GM18526 (cell line): ENCODE data around the gene CFL1.

ENCODE experiments used
- POLR2A ChIP-seq: IDR thresholded peaks from 3 replicates; pipeline ENCODE4 v1.6.1; 2011; ENCODE audit not compliant: insufficient read length; ENCODE audit errors: extremely low read depth

CFL1 gene

DNA sequence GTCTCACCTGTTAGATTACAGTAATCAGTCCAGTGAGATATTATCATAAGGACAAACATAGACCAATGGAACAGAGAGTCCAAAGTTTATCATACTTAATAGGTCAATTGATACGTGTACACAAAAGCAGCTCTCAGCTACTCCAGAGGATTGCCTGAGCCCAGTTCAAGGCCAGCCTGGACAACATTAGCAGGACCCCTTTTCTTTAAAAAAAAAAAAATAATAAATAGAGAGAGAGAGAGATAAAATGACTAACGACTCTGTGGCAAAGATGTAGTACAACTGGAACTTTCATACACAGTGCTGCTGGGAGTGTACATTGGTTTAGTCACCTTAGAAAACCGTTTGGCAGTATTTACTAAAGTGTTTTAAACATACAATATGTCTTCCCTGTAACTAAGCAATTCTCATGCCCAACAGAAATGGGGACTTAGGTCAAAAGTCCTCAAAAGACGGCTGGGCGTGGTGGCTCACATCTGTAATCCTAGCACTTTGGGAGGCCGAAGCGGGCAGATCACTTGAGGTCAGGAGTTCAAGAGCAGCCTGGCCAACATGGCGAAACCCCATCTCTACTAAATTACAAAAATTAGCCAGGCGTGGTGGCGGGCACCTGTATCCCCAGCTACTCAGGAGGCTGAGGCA, 13.6 kb downstream of the CFL1 start:
- no peak for TF ChIP-seq POLR2A

- no peak for TF ChIP-seq POLR2A
Observed at GRCh38 chr11:65843811-65844210, 14.2 kb downstream of the CFL1 start.

GRCh38 chr11:65842144-65842543, 15.8 kb downstream of the CFL1 start:
- TF ChIP-seq POLR2A: no peak

- TF ChIP-seq POLR2A: no peak
Observed at GRCh38 chr11:65834202-65834601, 23.8 kb downstream of the CFL1 start.

DNA sequence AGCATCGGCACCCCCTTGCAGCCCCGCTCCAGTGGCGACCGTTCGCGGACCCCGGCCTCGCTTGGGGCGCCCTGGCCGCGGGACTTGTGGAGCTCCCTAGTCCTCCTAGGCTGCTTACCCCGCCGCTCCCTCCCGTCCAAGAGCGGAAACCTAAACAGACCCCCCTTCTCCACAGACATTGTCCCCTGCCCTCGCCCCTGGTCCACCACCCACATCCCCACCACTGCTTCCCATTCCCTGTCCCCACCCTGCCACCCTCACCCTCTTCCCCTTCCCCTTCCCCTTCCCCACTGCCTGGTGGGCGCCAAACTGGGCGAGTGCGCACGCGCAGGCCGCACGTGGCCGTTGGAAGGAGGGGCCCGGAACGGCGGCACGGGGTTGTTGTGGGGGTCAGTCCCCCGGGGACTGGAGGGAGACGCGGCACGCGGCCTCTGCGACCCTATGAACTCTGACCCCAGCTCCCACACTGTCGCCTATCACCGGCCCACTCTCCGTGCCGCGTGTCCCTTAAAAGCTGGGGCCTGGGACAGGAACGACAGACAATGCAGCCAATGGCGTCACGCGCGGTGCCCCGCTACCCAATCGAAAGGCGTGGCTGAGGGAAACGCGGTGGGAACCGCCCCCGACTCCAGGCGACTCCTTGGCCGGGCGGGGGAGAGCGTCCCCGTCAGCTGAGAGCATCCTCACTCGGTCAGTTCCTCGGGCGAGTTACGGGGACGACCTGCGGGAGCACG, 24.5 kb downstream of the CFL1 start, which contains the start of gene SNX32:
Gene SNX32 (plus strand): TSS at position 667 of the 734 bp plus-strand sequence. CDS start 103 bp downstream, outside the sequence.
- TF ChIP-seq POLR2A: peak; percentile 55

DNA sequence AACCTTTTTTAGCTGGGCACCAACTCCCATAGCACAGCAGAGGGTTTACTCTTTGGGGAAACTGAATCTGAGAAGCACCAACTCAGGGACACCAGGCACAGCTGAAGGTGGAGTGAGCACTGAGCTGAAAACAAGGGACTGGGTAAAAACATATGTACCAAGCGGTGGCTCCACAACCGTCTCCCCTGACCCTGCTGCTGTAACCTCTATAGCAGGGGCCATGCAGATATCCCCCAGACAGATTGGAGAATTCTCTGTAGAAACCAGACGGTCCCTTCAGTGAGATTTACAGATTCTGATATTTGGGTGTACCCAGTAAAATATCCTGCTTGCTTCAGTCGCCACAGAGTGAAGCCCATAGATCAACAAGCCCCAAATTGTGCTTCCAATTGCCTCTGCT, 28.5 kb downstream of the CFL1 start:
- TF ChIP-seq POLR2A: no peak

GRCh38 chr11:65826984-65827735, 30.8 kb downstream of the CFL1 start:
- TF ChIP-seq POLR2A: no peak

GRCh38 chr11:65822776-65823528, 35.0 kb downstream of the CFL1 start:
- no peak for TF ChIP-seq POLR2A

DNA sequence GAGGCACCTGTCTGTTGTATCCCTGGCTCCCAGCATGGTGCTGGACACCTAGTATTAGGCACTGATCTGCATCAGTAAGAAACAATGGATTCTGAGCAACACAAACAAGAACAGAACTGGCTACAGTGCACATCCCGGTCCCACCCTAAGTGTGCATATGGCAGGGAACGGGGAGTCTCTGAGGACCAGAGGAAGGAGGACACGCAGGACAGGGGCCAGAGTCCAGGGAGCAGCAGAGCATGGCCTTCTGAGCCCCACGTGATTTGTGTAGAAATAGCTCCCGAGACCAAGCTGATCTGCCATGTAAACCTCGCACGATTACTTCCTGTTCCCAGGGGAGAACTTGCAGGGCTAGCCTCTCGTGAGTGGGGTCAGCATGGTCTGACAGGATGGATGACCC, 36.9 kb downstream of the CFL1 start:
- TF ChIP-seq POLR2A: no peak

- TF ChIP-seq POLR2A: no peak
Observed at GRCh38 chr11:65817835-65818680, 39.9 kb downstream of the CFL1 start.

GRCh38 chr11:65817312-65817834, 40.6 kb downstream of the CFL1 start:
- no peak for TF ChIP-seq POLR2A

DNA sequence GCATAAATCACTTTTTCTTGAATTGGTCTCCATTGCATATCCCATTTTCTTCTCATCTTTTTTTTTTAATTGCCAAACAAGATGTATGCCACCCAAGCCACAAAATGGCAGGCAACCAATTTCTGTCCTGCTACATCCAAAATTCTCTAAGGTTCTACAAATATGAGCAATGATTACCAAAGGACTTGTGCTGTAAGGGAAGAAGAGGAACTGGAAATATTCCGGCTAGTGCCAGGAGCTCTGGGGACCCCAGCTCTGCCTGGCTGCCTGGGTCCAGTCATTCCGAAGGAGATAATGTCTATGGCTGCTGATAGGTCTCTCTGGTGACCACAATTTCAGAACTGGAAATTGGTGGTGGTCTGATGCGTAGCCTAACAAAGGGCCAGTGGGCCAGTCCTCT, 41.3 kb downstream of the CFL1 start:
- no peak for TF ChIP-seq POLR2A

GRCh38 chr11:65814986-65815565, 42.9 kb downstream of the CFL1 start:
- no peak for TF ChIP-seq POLR2A
